HepG2 (cell line): ENCODE measurements around the gene EPB41L5. TPM values are rescaled to one million over a fixed set of nuclear protein-coding genes. Genes with fewer than 3 reads are reported as not detected.

Experiments
- FOXO1 ChIP-seq: sonication (generic); formaldehyde crosslinking; IDR thresholded peaks from 2 replicates; pipeline ENCODE4 v1.4.0; 2020; ENCODE audit warnings: missing genetic modification reagents
- GLI4 ChIP-seq: sonication (generic); formaldehyde crosslinking; IDR thresholded peaks from 2 replicates; pipeline ENCODE4 v1.5.1; 2020; ENCODE audit warnings: missing genetic modification reagents, mild to moderate bottlenecking, moderate library complexity, borderline replicate concordance
- HDAC2 ChIP-seq: sonication (generic); formaldehyde crosslinking; IDR thresholded peaks from 2 replicates; pipeline ENCODE4 v1.4.0; 2020; ENCODE audit warnings: missing genetic modification reagents
- ZNF230 ChIP-seq: sonication (generic); formaldehyde crosslinking; IDR thresholded peaks from 2 replicates; pipeline ENCODE4 v1.4.0; 2020; ENCODE audit warnings: mild to moderate bottlenecking, missing genetic modification reagents
- polyA plus RNA-seq, 8 experiments: library from polyadenylated mRNA; depleted of rRNA in 3 of 8; stranded (reverse) in 7 of 8; unstranded in 1 of 8; fragments of >200 nt; fragmentation: Illumina TruSeq in 4 of 8; extraction: Trizol in 4 of 8; gene quantifications; 2 replicates each; pipeline versions ENCODE4 v1.2.1 to v1.2.3, GENCODE V29; 2011 to 2016; ENCODE audit warnings: low read depth in 4 of 8, missing spikeins in 1 of 8, mixed read lengths in 1 of 8; ENCODE audit not compliant: insufficient read depth in 1 of 8
- total RNA-seq, 5 experiments: library from RNA; depleted of rRNA; stranded (reverse); fragments of >200 nt; fragmentation: Illumina TruSeq; extraction: Trizol; gene quantifications; 2 replicates each; pipeline ENCODE4 v1.2.3, GENCODE V29; 2016; ENCODE audit warnings: low read depth in 1 of 5
- TF ChIP-seq, protein P1 (sequence below): sonication (generic); formaldehyde crosslinking; IDR thresholded peaks from 2 replicates; pipeline ENCODE4 v1.5.1; 2020; ENCODE audit warnings: mild to moderate bottlenecking, missing genetic modification reagents, moderate library complexity
- TF ChIP-seq, protein P2 (sequence below): sonication (generic); formaldehyde crosslinking; IDR thresholded peaks from 2 replicates; pipeline ENCODE4 v1.4.0; 2020; ENCODE audit warnings: mild to moderate bottlenecking, missing genetic modification reagents

EPB41L5 gene
- total and polyA plus RNA-seq, 2 of the 13 experiments (the other 11 are each of a cell fraction or from before 2014, with no cell fraction given) = 40.5 to 47.5 TPM

DNA sequence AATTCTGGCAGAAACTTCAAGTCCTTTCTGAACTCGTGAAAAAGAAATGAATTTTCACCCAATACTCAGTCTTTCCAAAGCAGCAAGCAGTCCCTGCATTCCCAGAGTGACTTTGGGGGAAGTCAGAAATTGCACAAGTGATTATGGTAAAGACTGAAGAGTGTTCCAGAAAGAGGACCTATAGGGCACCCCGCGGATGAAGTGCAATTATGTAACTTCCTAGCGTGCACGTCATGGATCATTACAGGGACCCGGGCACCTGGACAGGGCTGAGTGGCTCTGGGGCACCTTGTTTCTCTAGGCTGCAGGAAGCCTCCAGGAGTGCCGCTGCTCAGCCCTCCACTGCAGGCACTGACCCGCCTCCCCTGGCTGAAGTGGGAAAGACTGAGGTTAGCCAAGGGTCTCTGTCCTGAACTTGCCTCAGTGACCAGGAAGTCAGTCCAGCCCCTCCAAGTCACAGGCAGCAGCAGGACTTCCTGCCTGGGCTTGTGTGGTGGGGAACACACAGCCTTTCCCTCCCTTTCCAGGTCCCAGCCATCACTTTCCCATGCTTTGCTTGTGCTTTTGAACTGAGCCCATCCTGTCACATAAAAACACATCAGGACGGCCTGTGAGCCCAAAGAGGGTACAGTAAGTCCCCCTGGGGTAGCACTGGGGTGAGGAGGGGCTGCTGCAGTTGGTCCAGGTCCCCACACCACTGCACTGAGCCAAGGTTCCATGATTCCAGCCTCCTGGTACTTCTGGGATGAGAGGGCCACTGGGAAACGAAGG is 190.6 kb downstream of the EPB41L5 start (continued):
- TF ChIP-seq, protein P1, sequence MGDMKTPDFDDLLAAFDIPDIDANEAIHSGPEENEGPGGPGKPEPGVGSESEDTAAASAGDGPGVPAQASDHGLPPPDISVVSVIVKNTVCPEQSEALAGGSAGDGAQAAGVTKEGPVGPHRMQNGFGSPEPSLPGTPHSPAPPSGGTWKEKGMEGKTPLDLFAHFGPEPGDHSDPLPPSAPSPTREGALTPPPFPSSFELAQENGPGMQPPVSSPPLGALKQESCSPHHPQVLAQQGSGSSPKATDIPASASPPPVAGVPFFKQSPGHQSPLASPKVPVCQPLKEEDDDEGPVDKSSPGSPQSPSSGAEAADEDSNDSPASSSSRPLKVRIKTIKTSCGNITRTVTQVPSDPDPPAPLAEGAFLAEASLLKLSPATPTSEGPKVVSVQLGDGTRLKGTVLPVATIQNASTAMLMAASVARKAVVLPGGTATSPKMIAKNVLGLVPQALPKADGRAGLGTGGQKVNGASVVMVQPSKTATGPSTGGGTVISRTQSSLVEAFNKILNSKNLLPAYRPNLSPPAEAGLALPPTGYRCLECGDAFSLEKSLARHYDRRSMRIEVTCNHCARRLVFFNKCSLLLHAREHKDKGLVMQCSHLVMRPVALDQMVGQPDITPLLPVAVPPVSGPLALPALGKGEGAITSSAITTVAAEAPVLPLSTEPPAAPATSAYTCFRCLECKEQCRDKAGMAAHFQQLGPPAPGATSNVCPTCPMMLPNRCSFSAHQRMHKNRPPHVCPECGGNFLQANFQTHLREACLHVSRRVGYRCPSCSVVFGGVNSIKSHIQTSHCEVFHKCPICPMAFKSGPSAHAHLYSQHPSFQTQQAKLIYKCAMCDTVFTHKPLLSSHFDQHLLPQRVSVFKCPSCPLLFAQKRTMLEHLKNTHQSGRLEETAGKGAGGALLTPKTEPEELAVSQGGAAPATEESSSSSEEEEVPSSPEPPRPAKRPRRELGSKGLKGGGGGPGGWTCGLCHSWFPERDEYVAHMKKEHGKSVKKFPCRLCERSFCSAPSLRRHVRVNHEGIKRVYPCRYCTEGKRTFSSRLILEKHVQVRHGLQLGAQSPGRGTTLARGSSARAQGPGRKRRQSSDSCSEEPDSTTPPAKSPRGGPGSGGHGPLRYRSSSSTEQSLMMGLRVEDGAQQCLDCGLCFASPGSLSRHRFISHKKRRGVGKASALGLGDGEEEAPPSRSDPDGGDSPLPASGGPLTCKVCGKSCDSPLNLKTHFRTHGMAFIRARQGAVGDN = no peak; the same call in 1 of the 2 replicates
- TF ChIP-seq ZNF230 (CRISPR knock-in tag) (0 out of 2 replicates have a peak, but pooled peaks have one; percentile 10), GLI4 (CRISPR knock-in tag) (no peak), HDAC2 (CRISPR knock-in tag) (peak; percentile 35; the same call in 1 of the 2 replicates), FOXO1 (no peak)
- TF ChIP-seq, protein P2, sequence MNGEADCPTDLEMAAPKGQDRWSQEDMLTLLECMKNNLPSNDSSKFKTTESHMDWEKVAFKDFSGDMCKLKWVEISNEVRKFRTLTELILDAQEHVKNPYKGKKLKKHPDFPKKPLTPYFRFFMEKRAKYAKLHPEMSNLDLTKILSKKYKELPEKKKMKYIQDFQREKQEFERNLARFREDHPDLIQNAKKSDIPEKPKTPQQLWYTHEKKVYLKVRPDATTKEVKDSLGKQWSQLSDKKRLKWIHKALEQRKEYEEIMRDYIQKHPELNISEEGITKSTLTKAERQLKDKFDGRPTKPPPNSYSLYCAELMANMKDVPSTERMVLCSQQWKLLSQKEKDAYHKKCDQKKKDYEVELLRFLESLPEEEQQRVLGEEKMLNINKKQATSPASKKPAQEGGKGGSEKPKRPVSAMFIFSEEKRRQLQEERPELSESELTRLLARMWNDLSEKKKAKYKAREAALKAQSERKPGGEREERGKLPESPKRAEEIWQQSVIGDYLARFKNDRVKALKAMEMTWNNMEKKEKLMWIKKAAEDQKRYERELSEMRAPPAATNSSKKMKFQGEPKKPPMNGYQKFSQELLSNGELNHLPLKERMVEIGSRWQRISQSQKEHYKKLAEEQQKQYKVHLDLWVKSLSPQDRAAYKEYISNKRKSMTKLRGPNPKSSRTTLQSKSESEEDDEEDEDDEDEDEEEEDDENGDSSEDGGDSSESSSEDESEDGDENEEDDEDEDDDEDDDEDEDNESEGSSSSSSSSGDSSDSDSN (CRISPR knock-in tag) = peak; percentile 42; the same call in 1 of the 2 replicates
